MCF 10A (cell line): ENCODE data around the gene CMTM1. TPM values are rescaled to one million over a fixed set of nuclear protein-coding genes. Genes with fewer than 3 reads are reported as not detected.

ENCODE experiments used
- BruUV-seq: library from RNA; stranded (reverse); fragments of 400-500 nt; replicated peaks from 2 replicates; lab custom pipeline; 2021; lab: Mats Ljungman, UMichigan
- CTCF ChIA-PET: fragments of 300-600 bp; sonication (Branson Sonifier 250); formaldehyde crosslinking; extraction: SDS; loops from one replicate; lab custom pipeline; 2021; ENCODE audit warnings: antibody characterized with exemption, inconsistent platforms; lab: Yijun Ruan, JAX
- POLR2A ChIA-PET: fragments of 300-600, 350-650 bp; sonication (Branson Sonifier 250); formaldehyde crosslinking; extraction: SDS; loops from one replicate; lab custom pipeline; 2020; ENCODE audit warnings: antibody characterized with exemption, inconsistent platforms; lab: Yijun Ruan, JAX
- DNase-seq: peaks from one replicate; pipeline ENCODE4 v3.0.0-alpha.2; 2018; ENCODE audit not compliant: unreplicated experiment
- H3K27ac Mint-ChIP-seq: one replicate; pipeline ENCODE4 v1.8.0; 2022; ENCODE audit warnings: mild to moderate bottlenecking, low read depth, mixed read lengths; ENCODE audit not compliant: unreplicated experiment
- H3K27me3 Mint-ChIP-seq: one replicate; pipeline ENCODE4 v1.8.0; 2022; ENCODE audit warnings: mixed read lengths; ENCODE audit not compliant: insufficient read depth, unreplicated experiment
- H3K36me3 Mint-ChIP-seq: one replicate; pipeline ENCODE4 v1.8.0; 2022; ENCODE audit warnings: mild to moderate bottlenecking, moderate library complexity, mixed read lengths; ENCODE audit not compliant: insufficient read depth, unreplicated experiment
- H3K4me1 Mint-ChIP-seq: one replicate; pipeline ENCODE4 v1.8.0; 2022; ENCODE audit warnings: mixed read lengths; ENCODE audit not compliant: insufficient read depth, unreplicated experiment
- H3K4me3 Mint-ChIP-seq: one replicate; pipeline ENCODE4 v1.8.0; 2022; ENCODE audit warnings: mild to moderate bottlenecking, moderate library complexity, mixed read lengths; ENCODE audit not compliant: unreplicated experiment
- H3K9me3 Mint-ChIP-seq: one replicate; pipeline ENCODE4 v1.8.0; 2022; ENCODE audit warnings: mixed read lengths; ENCODE audit not compliant: unreplicated experiment
- intact Hi-C: fragments of 100-400 bp; cut with micrococcal nuclease; formaldehyde crosslinking; loops from 2 replicates; pipeline ENCODE4 v1.14.1; 2022
- total RNA-seq: library from RNA; stranded (reverse); gene quantifications from 2 replicates; pipeline ENCODE4 v1.2.3, GENCODE V29; 2022
- TF ChIP-seq, protein P1 (sequence below): fragments of 200-600 bp; IDR thresholded peaks from one replicate; pipeline ENCODE4 v1.8.0; 2022; ENCODE audit warnings: antibody characterized with exemption, mild to moderate bottlenecking; ENCODE audit not compliant: unreplicated experiment

CMTM1 gene
- total RNA-seq, 1 experiment from 2014 or later, result 2.1 TPM

- H3K27ac Mint-ChIP-seq, result peak overlapping the region; percentile 32
- CTCF ChIA-PET, result interaction anchor here (1.4 to 2.0 kb wide), 2 partner anchors 39 to 163 kb away, joined by 6 to 10 read pairs; no protein-coding TSS in a partner anchor
- peak; percentile 43 for DNase-seq
- BruUV-seq, result no TSS peak
- no peaks in the 10 kb centered on the region for H3K27me3 Mint-ChIP-seq
- intact Hi-C loops, result no loop called here
- H3K4me3 Mint-ChIP-seq, result no peak overlapping the region
- H3K9me3 Mint-ChIP-seq, result no peaks in the 10 kb centered on the region
- H3K4me1 Mint-ChIP-seq, result peaks cover 16% of the 10 kb centered on the region
- H3K36me3 Mint-ChIP-seq, result peaks cover 29% of the 10 kb centered on the region
- TF ChIP-seq, protein P1, sequence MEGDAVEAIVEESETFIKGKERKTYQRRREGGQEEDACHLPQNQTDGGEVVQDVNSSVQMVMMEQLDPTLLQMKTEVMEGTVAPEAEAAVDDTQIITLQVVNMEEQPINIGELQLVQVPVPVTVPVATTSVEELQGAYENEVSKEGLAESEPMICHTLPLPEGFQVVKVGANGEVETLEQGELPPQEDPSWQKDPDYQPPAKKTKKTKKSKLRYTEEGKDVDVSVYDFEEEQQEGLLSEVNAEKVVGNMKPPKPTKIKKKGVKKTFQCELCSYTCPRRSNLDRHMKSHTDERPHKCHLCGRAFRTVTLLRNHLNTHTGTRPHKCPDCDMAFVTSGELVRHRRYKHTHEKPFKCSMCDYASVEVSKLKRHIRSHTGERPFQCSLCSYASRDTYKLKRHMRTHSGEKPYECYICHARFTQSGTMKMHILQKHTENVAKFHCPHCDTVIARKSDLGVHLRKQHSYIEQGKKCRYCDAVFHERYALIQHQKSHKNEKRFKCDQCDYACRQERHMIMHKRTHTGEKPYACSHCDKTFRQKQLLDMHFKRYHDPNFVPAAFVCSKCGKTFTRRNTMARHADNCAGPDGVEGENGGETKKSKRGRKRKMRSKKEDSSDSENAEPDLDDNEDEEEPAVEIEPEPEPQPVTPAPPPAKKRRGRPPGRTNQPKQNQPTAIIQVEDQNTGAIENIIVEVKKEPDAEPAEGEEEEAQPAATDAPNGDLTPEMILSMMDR, result no peak
- POLR2A ChIA-PET, result interaction anchor here (1.1 to 2.9 kb wide), 8 partner anchors 10 to 126 kb away, joined by 3 to 23 read pairs (median 5); partner anchors contain the start of genes CKLF, CMTM2 and TK2
Measured at GRCh38 chr16:66569131-66569530, 2.9 kb downstream of the CMTM1 start.

DNA sequence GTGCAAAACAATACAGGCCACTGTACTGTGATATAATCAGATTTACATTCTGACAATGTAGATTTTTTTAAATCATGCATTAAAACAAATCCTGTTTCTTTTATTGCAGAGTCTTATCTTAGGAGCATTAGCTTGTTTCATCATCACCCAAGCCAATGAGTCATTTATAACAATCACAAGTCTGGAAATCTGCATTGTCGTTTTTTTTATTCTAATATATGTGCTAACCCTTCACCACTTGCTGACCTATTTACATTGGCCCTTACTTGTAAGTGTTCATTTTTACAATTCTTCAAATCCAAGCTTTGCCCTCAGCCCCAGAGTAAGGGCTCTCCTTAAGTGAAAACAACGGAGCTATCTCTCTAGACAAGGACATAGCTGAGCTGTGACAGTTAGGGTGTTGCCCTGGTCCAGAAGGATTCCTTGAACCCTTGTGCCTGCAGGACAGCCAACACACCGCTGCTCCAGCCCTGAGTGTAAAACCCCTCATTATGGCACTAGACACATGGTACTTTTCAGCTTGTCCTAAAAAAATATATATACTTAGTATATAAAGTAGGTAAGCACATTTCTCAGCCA lies 3.7 kb downstream of the CMTM1 start:
- ChIA-PET POLR2A (interaction anchor here (1.1 to 2.9 kb wide), 9 partner anchors 10 to 125 kb away, joined by 3 to 23 read pairs (median 5); partner anchors contain the start of genes CKLF, CMTM2 and TK2), CTCF (interaction anchor here (0.6 to 2.0 kb wide), 11 partner anchors 7 to 298 kb away, joined by 3 to 10 read pairs (median 4); partner anchors contain the start of gene CKLF)
- Mint-ChIP-seq H3K27me3 (no peaks in the 10 kb centered on the region), H3K4me3 (no peak overlapping the region), H3K4me1 (peaks cover 16% of the 10 kb centered on the region), H3K36me3 (peaks cover 23% of the 10 kb centered on the region), H3K27ac (peak overlapping the region; percentile 32), H3K9me3 (no peaks in the 10 kb centered on the region)
- BruUV-seq, result no TSS peak
- TF ChIP-seq, protein P1, result no peak
- peak; percentile 68 for DNase-seq
- intact Hi-C loops, result no loop called here

DNA sequence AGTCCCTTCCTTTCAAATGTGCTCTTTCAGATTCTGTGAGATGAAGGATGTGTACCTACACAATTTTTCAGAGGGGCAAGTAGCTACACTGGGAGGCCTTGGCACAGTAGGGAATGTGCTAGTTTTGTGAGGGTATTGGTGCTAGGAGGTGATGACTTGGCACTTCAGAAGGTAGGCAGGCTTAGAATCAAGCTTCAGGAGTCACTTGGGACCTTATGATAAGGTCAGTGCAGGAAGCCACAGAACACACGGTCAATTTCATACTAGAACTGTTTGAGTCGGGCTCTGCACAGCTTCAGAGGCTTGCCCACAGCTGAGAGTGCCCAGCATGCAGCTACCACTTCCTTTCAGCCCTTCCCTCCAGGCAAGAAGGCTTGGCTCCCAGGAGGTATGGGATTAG lies 6.1 kb downstream of the CMTM1 start:
- Mint-ChIP-seq H3K9me3 (no peaks in the 10 kb centered on the region), H3K27ac (no peak overlapping the region), H3K36me3 (peaks cover 4% of the 10 kb centered on the region), H3K4me3 (no peak overlapping the region), H3K27me3 (no peaks in the 10 kb centered on the region), H3K4me1 (peaks cover 16% of the 10 kb centered on the region)
- intact Hi-C loops, result no loop called here
- no TSS peak for BruUV-seq
- TF ChIP-seq, protein P1, result no peak
- DNase-seq, result no peak
- ChIA-PET CTCF (interaction anchor here (1.1 to 2.1 kb wide), 2 partner anchors 8 to 323 kb away, joined by 3 to 9 read pairs; no protein-coding TSS in a partner anchor), POLR2A (interaction anchor here (0.6 kb wide), 1 partner anchor 165 kb away, joined by 3 read pairs; no protein-coding TSS in a partner anchor)

DNA sequence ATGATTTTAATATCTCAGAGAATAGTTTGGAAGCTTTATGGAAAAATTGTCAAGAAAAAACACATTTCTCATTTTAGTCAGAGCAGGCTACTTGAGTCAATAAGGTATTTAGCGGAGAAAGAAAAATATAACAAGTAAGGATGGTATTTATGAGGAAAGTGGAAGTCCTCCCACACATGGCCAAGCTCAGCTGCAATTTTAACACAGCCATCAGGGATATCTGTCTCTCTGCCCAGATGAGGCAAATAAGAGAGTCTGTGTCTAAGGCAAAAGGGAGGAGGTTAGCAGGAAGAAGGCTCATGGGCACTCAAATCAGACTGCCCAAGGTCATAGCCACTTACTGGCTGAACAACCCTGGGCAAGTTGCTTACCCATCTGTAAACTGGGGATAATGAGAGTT lies 7.8 kb downstream of the CMTM1 start:
- POLR2A ChIA-PET, result interaction anchor here (0.6 to 1.6 kb wide), 2 partner anchors 21 to 62 kb away, joined by 3 read pairs; partner anchors contain the start of gene CKLF
- Mint-ChIP-seq H3K4me3 (no peak overlapping the region), H3K27me3 (no peaks in the 10 kb centered on the region), H3K36me3 (no peaks in the 10 kb centered on the region), H3K4me1 (peaks cover 13% of the 10 kb centered on the region), H3K27ac (no peak overlapping the region), H3K9me3 (no peaks in the 10 kb centered on the region)
- TF ChIP-seq, protein P1, result no peak
- BruUV-seq, result no TSS peak
- no peak for DNase-seq
- CTCF ChIA-PET, result interaction anchor here (0.6 to 2.8 kb wide), 5 partner anchors 9 to 217 kb away, joined by 3 to 11 read pairs (median 4); no protein-coding TSS in a partner anchor
- intact Hi-C loops, result no loop called here
